NT2/D1 (cell line): ENCODE results near the gene OVOL1.

Experiments used
- SUZ12 ChIP-seq: IDR thresholded peaks from 2 replicates; pipeline ENCODE4 v1.6.1; 2011; ENCODE audit not compliant: insufficient read length, insufficient read depth; ENCODE audit errors: extremely low read depth
- ZNF274 ChIP-seq: IDR thresholded peaks from 2 replicates; pipeline ENCODE4 v1.6.1; 2011; ENCODE audit warnings: mild to moderate bottlenecking, low read depth, low read length

DNA sequence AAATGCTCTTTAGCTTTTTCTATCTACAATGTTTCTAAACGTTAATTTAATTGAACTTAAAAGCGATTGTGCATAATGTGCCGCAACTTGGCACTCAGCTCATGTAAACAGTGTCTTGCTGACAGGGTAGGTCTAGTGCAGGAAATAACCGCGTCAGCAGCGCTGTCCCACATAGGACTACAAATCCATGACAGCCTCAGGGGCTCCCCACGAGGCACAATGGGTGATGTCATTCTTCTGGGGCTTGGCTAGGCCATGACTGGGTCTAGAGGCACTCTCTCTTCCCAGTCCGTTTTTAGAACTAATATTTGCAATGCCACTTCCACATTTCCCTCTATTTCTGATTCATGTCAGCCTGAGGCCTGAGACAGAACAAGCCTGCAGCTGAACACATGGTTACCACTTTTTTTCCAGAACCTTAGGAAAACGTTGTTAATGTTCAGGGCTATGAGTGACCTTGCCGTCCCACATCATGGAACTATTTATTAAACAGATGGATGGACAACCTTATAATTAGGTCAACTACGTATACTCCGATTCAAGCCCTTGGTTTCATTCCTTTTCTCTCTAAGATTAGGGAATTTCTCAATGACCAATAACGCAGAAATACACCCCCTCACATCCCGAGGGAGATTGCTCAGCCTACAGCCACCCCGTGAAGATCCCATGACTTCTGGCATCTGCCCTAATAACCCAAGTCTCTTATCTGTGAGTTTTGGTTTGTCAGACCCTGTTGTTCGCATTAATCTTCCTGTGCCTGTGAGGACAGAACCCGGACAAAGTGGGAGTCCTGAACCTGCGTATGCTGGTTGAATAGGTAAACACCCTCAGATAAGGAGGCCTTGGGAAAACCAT is 27.5 kb downstream of the OVOL1 start:
- TF ChIP-seq ZNF274 (no peak), SUZ12 (no peak)
